ENCODE measurements around the gene TPPP2.
"Not testable (repeated sequence)": the region's sequence is repeated elsewhere in the genome, so short reads cannot be mapped to it uniquely, and the experiment has no call there.

The TPPP2 gene

DNA sequence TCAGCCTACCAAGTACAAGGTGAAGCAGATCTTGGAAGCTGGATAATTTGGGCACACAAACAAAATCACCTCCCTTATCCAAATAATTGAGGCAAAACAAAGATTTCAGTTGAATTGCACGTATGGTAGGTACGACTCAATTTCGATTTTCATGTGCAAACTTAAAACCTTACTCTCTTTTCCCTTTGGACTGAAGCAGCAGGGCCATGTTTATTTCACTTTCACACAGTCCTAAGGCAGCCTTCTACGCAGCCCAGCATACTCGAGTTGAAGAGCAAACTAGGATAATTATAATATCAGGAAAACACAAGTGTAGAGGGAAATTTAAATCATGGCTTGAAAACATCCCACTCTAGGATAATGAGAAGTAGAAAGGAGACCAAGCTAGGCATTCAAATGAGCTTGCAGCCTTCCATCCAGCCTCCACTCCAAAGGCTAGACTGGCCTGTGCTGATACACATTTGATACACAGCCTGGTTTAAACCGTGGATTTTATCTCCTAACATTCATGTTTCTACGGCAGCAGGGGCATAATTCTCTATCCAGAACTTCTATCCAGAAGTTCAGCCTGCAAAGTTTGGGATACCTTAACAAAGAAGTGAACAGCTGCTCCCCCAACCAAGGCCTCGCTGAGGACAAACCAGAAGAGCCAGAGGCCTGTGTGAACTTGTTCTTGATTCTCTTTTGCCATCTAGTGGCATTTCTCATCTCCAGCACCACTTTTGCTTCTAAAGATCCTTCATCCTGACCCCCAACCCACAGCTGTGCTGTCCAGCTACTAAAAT lies 9.8 kb downstream of the TPPP2 start:
- DNase-seq = peak; percentile 56

DNA sequence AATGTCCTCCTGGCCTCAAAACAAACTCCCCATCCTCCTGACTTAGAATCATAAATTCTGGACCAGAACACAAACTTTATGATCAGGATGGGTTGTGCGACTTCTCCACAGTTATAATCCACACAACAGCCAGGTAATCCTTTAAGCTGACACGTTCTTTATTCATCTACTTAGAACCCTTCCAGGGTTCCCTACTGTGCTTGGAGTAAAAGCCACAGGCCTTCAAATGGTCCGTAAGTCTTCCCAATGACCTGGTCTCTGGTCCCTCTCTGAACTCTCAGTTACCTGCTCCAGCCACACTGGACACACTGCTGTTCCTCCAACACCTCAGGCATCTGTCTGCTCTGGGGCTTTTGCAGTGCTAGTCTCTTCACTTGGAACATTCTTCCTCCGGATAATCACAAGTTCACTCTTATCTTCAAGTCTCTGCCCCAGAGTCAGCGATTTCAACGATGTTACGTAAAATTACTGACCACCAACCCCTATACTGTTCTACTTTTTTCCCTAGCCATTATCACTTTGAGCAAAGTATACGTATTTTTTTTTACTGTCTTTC lies 10.4 kb downstream of the TPPP2 start:
- no peak for DNase-seq

DNA sequence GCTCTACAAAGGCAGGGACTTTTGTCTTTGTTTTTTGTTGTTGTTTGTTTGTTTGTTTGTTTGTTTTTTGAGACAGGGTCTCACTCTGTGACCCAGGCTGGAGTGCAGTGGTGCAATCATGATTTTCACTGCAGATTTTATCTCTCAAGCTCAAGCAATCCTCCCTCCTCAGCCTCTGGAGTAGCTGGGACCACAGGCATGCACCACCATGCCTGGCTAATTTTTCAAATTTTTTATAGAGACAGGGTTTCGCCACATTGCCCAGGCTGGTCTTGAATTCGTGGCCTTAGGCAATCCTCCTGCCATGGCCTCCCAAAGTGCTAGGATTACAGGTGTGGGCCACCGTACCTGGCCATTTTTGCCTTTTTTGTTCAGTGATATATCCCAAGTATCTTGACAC lies 10.9 kb downstream of the TPPP2 start:
- DNase-seq = not testable (repeated sequence)

DNA sequence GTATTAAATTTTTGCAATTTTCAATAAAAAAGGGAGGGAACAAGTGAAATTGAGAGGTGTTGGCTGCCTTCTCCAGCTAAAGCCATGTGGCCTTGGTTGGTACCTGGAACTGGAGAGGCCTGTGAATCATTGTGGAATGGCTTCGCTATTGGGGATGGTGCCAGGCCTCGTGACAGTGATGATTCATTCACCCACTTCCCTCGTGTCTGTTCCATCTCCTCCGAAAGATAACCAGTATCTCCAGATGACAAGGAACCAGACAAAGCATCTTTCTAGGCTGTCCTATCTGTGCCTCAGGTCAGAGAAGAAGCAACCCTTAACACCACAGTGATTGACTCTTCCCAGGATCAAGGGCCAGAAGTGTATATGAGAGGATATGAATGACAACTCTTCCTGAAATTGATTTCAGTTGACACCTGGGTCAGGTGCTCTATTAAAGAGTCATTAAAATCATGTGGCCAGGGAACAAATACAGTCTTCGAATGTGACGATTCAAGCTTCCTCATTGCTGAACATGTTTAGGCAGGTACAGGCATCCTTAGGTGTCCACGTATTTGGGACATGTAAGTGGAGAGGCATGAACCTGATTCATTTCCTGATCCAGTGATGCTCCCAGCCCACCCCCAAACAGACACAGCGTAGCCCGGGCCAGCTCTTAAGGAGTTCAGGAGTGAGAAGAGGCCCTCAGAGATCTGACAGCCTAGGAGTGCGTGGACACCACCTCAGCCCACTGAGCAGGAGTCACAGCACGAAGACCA lies 11.8 kb downstream of the TPPP2 start, which contains the start of gene RNASE7:
Gene RNASE7, plus strand, starts transcription at position 687 of the 758 bp plus-strand sequence. CDS start 631 bp downstream, outside the sequence.
- DNase-seq = no peak

DNA sequence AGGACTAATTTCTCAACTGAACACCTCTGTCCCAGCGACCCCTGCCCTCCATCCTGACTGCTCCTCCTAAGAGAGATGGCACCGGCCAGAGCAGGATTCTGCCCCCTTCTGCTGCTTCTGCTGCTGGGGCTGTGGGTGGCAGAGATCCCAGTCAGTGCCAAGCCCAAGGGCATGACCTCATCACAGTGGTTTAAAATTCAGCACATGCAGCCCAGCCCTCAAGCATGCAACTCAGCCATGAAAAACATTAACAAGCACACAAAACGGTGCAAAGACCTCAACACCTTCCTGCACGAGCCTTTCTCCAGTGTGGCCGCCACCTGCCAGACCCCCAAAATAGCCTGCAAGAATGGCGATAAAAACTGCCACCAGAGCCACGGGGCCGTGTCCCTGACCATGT lies 12.9 kb downstream of the TPPP2 start:
- DNase-seq = no peak

DNA sequence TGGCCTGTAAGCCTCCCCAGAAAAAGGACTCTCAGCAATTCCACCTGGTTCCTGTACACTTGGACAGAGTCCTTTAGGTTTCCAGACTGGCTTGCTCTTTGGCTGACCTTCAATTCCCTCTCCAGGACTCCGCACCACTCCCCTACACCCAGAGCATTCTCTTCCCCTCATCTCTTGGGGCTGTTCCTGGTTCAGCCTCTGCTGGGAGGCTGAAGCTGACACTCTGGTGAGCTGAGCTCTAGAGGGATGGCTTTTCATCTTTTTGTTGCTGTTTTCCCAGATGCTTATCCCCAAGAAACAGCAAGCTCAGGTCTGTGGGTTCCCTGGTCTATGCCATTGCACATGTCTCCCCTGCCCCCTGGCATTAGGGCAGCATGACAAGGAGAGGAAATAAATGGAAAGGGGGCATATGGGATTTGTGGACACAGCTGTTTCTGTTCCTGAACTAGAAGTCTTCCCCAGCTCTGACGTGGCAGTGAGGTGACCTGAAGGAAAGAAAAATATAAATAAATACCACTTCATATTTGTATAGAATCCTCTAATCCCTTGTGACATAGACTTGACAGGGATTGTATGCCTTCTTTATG lies 13.5 kb downstream of the TPPP2 start:
- peak; percentile 12 for DNase-seq

DNA sequence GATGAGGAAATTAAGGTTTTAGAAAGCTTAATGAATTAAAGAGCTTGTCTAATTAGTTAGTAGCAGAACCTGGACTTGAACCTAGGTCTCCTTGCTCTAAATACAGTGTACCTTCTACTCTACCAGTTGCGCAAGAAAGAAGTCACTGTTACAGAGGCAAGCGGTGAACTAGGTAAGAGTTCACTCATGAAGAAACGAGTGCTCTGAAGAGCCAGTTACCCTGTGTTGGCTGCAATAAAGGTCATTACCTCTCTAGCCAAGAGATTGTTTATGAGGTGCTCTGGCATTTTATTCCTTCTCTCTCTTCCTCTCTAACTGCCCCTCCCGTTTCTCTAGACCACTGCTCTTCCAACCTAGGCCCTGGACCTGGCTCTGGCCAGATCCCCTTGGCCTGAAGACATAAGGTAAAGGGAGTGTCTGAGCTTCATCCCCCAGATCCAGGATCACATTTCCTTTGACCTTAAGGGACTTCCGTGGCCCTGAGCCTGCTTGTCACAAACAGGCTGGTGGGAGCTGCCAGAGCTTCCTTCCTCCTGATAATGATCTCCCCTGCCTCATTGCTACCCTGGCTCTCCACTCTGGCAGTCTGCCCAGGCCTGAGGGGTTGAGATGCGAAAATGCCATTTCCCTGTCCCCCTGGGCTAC lies 14.1 kb downstream of the TPPP2 start:
- DNase-seq = peak; percentile 22

DNA sequence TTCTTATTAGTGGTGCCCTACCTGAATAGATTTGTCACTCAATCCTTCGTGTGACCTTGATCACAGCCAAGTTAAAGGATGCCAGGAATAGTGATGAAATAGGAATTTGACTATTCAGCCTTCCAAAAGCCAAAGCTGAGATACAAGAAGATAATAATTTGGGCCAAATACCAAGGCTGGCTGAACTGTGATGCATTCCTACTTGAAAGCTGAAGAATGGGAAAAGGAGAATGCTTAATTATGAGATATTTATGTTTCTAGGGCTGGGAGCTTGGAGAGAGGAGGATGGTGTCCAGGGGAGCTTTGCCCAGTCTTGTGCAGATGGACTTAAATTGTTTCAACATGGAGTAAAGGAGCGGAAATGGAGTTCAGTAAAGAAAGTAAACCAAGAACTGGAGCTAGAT lies 17.4 kb downstream of the TPPP2 start:
- DNase-seq = no peak

DNA sequence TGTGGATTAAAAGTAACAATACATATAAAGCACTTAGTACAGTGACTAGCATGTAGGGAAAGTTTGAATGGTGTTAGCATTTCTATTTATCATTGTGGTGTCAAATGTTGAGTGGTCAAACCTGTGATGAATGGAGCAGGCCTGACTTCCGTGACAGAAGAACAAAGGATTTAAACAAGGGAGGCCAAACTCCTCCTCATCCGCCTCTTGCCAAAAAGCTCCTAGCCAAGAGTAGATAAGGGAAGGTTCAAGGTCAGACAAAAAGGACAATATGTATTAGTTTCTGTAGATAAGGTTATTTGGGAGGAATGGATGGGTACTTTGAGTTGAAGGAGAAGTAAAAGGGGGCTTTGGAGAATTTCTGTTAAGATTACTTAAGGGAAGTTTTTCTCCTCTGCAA lies 18.6 kb downstream of the TPPP2 start:
- no peak for DNase-seq

DNA sequence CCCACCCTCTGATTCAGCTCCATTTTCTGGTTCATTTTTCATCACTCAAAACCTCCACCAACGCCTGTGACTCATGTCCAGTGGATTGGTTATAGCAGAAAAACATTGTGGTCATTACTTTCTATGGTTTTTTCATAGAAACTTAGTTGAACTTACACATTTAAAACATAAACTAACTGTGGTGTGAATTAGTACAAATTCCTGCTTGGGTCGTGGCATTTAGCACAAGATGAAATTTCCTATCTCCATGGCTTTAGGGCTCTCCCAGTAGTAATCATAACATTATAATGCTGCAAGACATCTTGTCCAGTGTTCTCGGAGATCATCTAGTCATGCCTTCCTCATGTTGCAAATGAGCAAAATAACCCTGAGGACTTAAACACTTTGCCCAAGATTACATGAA lies 19.3 kb downstream of the TPPP2 start:
- no peak for DNase-seq

DNA sequence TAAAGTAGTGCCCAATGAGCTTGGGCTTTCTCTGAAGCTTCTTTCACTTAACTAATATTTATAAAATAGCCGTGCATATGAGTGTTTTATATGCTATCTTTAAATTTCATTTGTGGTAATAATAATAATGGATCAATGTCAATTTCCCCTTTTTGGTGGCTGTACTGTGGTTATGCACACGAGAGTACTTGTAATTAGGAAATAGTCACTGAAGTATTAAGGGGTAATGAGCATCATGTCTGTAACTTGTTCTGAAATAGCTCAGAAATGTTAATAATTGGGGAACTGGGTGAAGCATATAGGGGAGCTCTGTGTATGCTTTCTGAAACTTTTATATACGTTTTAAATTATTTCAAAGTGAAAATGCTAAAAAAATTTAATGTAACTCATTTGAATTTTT lies 20.6 kb downstream of the TPPP2 start:
- no peak for DNase-seq

DNA sequence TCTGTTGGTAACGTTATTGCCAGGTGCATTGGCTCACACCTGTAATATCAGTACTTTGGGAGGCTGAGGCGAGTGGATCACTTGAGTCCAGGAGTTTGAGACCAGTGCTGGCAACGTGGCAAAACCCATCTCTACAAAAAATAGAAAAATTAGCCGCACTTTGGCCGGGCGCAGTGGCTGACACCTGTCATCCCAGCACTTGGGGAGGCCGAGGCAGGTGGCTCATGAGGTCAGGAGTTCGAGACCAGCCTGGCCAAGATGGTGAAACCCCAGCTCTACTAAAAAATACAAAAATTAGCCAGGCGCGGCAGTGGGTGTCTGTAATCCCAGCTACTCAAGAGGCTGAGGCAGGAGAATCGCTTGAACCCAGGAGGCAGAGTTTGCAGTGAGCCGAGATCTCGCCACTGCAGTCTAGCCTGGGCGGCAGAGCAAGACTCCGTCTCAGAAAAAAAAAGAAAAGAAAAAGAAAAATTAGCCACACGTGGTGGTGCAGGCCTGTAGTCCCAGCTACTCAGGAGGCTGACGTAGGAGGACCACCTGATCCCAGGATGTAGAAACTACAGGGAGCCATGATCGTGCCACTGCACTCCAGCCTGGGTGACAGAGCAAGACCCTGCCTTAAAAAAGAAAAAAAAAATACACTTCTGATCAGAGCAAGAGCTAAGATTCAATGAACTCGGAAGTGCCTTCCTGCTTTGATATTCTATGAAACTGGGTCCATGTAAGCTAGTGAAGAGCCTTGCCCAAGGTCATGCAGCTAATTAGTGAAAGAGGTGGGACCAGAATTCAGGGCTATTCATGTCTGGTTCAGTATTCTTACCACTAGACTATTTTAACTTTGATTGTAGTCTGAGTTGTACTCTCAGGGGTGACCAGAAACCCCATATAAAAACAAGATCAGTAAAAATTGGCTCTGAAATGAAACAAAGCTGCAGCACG lies 23.4 kb downstream of the TPPP2 start:
- DNase-seq = no peak

DNA sequence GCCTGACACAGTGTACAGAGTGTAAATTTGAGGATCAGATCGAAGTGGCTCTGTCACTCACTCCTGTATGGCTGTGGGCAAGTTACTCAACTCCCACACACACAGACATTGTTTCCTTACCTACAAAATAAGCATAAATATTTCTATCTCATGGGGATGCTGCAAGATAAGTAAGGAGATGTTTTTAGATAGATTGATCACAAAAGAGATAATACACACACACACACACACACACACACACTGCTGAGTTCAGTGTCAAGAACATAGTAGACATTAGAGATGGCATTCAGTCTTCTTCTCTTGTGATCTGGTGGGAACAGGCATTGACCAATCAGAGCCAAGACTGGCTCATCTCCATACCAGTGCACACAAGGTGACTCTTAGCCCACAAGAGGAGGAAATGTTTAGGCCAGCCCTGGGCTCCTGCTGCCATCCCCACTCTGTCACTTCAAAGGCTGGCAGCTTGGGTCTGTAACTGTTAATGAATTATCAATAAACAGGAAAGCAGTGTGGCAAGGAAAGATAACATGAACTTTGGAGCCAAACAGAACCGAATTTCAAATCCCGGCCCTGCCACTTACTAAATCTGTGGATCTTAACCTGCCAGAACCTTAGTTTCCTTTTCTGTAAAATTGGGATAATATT lies 24.2 kb downstream of the TPPP2 start:
- DNase-seq = no peak

DNA sequence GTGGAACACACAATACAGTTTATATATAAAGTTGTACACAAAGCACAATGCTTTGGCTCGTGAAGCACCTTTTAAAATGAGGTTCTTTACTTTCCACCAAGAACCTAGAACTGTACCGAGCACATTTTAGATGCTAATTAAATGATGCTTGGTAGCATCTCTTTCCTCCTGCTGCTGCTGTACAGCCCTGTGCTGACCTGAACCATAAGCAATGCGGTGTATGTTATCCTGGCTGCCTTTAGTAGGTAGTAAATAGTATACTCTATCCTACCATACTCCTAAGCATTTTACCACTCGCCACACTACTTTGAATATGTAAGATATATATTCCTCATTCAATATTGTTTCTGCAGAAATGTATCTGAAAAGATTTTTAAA lies 24.7 kb downstream of the TPPP2 start:
- DNase-seq = no peak

DNA sequence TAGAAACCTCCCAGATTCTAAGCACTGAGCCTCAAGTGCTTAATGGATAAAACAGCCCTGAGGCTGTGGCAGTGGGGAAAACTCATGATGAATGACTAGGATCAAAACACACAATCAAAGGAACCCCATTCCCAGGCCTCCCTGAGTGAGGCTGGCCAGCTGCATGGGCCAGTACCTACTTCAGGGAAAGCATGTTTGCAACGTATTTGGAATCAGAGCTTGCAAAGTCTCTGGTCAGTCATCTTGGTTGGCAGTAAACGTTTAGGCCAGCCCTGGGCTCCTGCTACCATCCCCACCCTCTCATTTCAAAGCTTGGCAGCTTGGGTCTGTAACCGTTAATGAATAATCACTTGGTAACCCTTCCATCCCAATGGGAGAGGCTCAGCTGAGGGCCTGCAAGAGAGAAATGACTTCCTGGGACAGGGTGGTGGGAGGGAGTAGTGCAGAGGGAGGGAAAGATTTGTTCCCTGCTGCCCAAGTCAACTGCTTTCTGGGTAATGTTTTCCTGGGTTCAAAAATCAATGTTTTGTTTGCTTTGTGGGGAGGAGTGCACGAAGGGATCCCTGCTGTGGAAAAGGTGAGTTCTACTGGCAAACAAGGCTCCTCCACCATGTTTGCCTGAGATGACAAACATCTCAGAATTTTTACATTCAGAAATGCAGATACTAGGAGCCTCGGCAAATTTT lies 25.6 kb downstream of the TPPP2 start:
- no peak for DNase-seq

DNA sequence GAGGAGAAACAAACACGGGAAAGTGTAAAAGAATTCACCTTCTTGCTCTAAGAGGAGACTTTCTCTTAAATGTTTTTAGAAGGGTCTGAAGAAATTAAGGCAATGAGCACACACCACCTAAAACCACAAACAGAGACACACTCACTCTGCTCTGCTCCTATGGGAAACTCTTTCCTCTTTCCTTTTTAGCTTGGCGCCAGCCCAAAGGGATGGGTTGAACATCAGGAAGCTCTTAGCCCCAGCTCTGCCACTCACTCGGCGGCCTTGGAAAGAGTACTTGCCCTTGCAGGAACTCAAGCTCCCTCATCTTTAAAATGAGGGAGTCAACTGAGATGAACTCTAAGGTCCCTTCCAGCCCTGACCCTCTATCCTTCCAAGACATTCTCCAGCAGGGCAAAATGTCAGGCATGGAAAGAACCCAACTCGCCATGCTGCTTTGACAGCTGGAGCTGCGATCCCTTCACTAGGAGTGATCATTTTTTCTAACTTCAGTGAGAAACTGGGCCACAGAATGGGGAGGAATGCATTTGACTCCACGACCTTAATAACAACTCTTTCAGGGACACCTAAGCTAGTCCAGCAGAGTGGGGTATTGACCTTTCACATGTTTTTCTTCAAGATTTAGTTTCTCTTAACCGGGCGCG lies 26.6 kb downstream of the TPPP2 start:
- DNase-seq = peak; percentile 6

DNA sequence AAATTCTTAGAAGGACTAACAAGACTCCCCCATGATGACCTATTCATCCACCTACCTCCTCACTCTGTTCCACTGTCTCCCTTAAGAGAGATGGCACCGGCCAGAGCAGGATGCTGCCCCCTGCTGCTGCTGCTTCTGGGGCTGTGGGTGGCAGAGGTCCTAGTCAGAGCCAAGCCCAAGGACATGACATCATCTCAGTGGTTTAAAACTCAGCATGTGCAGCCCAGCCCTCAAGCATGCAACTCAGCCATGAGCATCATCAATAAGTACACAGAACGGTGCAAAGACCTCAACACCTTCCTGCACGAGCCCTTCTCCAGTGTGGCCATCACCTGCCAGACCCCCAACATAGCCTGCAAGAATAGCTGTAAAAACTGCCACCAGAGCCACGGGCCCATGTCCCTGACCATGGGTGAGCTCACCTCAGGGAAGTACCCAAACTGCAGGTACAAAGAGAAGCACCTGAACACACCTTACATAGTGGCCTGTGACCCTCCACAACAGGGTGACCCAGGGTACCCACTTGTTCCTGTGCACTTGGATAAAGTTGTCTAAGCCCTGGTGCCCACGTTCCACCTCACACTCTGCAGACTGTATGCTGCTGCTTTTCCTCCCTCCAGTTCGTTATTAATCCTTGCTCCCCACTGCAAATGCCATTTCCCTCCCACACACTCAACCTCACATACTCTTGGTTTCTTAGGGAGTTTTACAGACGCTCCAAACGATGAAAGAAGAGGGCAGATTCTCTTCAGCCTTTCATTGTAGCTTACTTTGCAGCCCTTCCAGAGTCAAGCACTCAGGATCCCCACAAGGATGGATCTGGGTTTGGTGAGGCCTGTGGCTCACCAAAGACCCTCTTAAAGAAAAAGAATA lies 28.0 kb downstream of the TPPP2 start, which contains the start of gene RNASE8:
Gene RNASE8, plus strand, starts transcription at position 20 of the 873 bp plus-strand sequence. Its CDS starts 71 bp downstream, at position 91.
- no peak for DNase-seq

DNA sequence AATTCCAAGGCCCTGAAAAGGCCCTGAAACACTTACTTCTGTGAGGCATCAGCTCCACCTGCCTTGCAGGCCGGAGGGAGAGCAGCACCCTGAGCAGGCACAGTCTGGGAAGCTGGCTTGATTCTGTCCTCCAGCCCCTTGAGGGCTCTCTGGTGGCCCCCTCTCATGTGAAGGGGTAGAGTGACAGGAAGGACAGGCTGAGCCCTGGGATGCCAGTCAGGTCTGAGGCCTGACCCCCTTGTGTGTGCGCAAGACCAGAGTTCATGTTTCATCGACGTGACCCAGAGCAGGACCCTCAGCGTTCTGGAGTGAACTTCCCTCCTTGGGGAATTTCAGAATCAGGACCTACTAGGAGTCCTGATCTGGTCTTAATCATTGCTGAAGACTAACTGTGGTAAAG lies 28.9 kb downstream of the TPPP2 start:
- no peak for DNase-seq

Data from NCI-H69 (cell line).